Measurements from ENCODE around the gene KAT2B.

- no peak for TF ChIP-seq CTCF (conservative IDR thresholded peaks at IDR 0.05)
- TF ChIP-seq EZH2 (IDR thresholded peaks at IDR 0.05; ENCODE audit: low read depth): no peak
Observed at GRCh38 chr3:20068512-20069177, 28.4 kb downstream of the KAT2B start.

Measured in PC-9 (cell line).